ENCODE data around the gene ST7.
A peak's percentile ranks its signal among the peaks of the same experiment; 100 is the strongest.

Gene ST7

GRCh38 chr7:117129521-117129955 is 176.2 kb downstream of the ST7 start:
- H3K9me3 ChIP-seq = no peaks in the 10 kb centered on the region
- peaks cover 0 to 8% (median 7%) of the 10 kb centered on the region in 3 donors for H3K36me3 ChIP-seq
- no peak overlapping the region for H3K4me3 ChIP-seq
- H3K27ac ChIP-seq = peak overlapping the region in 1 of 2 donors; percentile 34
- TF ChIP-seq CTCF (IDR thresholded peaks at IDR 0.05) = no peak
- intact Hi-C loops (cut with DNase I; ENCODE audit: low total_unique reads) = no loop called here
- no peaks in the 10 kb centered on the region for H3K27me3 ChIP-seq
- peak in 1 of 2 donors; percentile 26 for DNase-seq
- peaks cover 0 to 53% (median 7%) of the 10 kb centered on the region in 4 donors for H3K4me1 ChIP-seq

GRCh38 chr7:117130262-117130661 is 177.0 kb downstream of the ST7 start:
- Histone ChIP-seq H3K4me1 (peaks cover 0 to 53% (median 1%) of the 10 kb centered on the region in 4 donors), H3K27me3 (no peaks in the 10 kb centered on the region), H3K36me3 (peaks cover 0 to 8% (median 8%) of the 10 kb centered on the region in 3 donors), H3K27ac (peak overlapping the region in 1 of 2 donors; percentile 34), H3K9me3 (no peaks in the 10 kb centered on the region), H3K4me3 (no peak overlapping the region)
- DNase-seq = no peak
- intact Hi-C loops (cut with DNase I; ENCODE audit: low total_unique reads) = no loop called here
- no peak for TF ChIP-seq CTCF (IDR thresholded peaks at IDR 0.05)

- TF ChIP-seq CTCF (IDR thresholded peaks at IDR 0.05) = no peak
These were observed 179.2 kb downstream of the ST7 start for GRCh38 chr7:117132321-117133120.

GRCh38 chr7:117133125-117133524 is 179.8 kb downstream of the ST7 start:
- Histone ChIP-seq H3K4me1 (peaks cover 0 to 32% (median 1%) of the 10 kb centered on the region in 4 donors), H3K9me3 (no peaks in the 10 kb centered on the region), H3K36me3 (peaks cover 8 to 26% (median 21%) of the 10 kb centered on the region in 3 donors), H3K27me3 (no peaks in the 10 kb centered on the region), H3K27ac (peak overlapping the region in 1 of 2 donors; percentile 34), H3K4me3 (no peak overlapping the region)
- DNase-seq = no peak
- intact Hi-C loops (cut with DNase I; ENCODE audit: low total_unique reads) = no loop called here
- no peak for TF ChIP-seq CTCF (IDR thresholded peaks at IDR 0.05)

More at GRCh38 chr7:117132321-117133120, 179.2 kb downstream of the ST7 start:
- intact Hi-C loops (cut with DNase I; ENCODE audit: low total_unique reads) = no loop called here
- peak overlapping the region in 1 of 2 donors; percentile 34 for H3K27ac ChIP-seq
- peaks cover 8 to 24% (median 17%) of the 10 kb centered on the region in 3 donors for H3K36me3 ChIP-seq
- H3K4me1 ChIP-seq = peaks cover 0 to 32% (median 1%) of the 10 kb centered on the region in 4 donors
- H3K9me3 ChIP-seq = no peaks in the 10 kb centered on the region
- H3K27me3 ChIP-seq = no peaks in the 10 kb centered on the region
- DNase-seq = no peak
- H3K4me3 ChIP-seq = no peak overlapping the region

GRCh38 chr7:117134411-117134810 is 181.1 kb downstream of the ST7 start:
- Histone ChIP-seq H3K4me1 (peaks cover 0 to 27% (median 1%) of the 10 kb centered on the region in 4 donors), H3K27me3 (no peaks in the 10 kb centered on the region), H3K9me3 (no peaks in the 10 kb centered on the region), H3K27ac (no peak overlapping the region), H3K4me3 (no peak overlapping the region), H3K36me3 (peaks cover 20 to 34% (median 33%) of the 10 kb centered on the region in 3 donors)
- DNase-seq = no peak
- TF ChIP-seq CTCF (IDR thresholded peaks at IDR 0.05) = no peak
- intact Hi-C loops (cut with DNase I; ENCODE audit: low total_unique reads) = no loop called here

Measured in tibial artery (tissue), 4 donors.